H1 (cell line): ENCODE results near the gene OPCML. TPM values are rescaled to one million over a fixed set of nuclear protein-coding genes. Genes with fewer than 3 reads are reported as not detected.

Experiments
- CTCF ChIA-PET: fragments of 300-600 bp; sonication (Branson Sonifier 250); formaldehyde crosslinking; loops from one replicate; lab custom pipeline; 2021; ENCODE audit not compliant: partially characterized antibody; lab: Charles Lee
- POLR2A ChIA-PET: fragments of 300-600 bp; sonication (Branson Sonifier 250); formaldehyde crosslinking; loops from one replicate; lab custom pipeline; 2021; ENCODE audit warnings: inconsistent platforms; ENCODE audit not compliant: partially characterized antibody; lab: Charles Lee
- DNase-seq, 2 experiments: peaks; one replicate each; pipeline versions ENCODE4 v3.0.0 to v3.0.0-alpha.2; 2010 to 2022; ENCODE audit warnings: low spot score in 2 of 2, low read depth in 1 of 2, mixed read lengths in 1 of 2
- FAIRE-seq: peaks from 2 replicates; lab custom pipeline; 2011; peaks lifted over from hg19 to GRCh38; lab: Jason Lieb, UNC
- H2AFZ ChIP-seq: 2 replicates; pipeline ENCODE4 v1.8.1; 2012; ENCODE audit warnings: low read length, inconsistent platforms
- H2AK5ac ChIP-seq: 2 replicates; pipeline ENCODE4 v1.6.1; 2013; ENCODE audit warnings: low read depth, low read length
- H2BK120ac ChIP-seq: replicated peaks from 2 replicates; pipeline ENCODE3; 2013; ENCODE audit warnings: low read depth, low read length, inconsistent platforms
- H2BK12ac ChIP-seq: 2 replicates; pipeline ENCODE4 v1.6.1; 2013; ENCODE audit warnings: low read depth, low read length
- H2BK15ac ChIP-seq: 2 replicates; pipeline ENCODE4 v1.6.1; 2013; ENCODE audit warnings: low read length
- H2BK20ac ChIP-seq: 2 replicates; pipeline ENCODE4 v1.6.1; 2013; ENCODE audit warnings: low read length
- H2BK5ac ChIP-seq: 2 replicates; pipeline ENCODE4 v1.6.1; 2013; ENCODE audit warnings: low read depth, low read length
- H3K14ac ChIP-seq: 2 replicates; pipeline ENCODE4 v1.6.1; 2013; ENCODE audit warnings: inconsistent platforms; ENCODE audit not compliant: insufficient read length
- H3K18ac ChIP-seq: 2 replicates; pipeline ENCODE4 v1.6.1; 2013; ENCODE audit warnings: low read length; ENCODE audit errors: extremely low read depth
- H3K23ac ChIP-seq: 2 replicates; pipeline ENCODE4 v1.6.1; 2013; ENCODE audit warnings: inconsistent platforms; ENCODE audit not compliant: insufficient read length
- H3K23me2 ChIP-seq: 2 replicates; pipeline ENCODE4 v1.6.1; 2013; ENCODE audit warnings: low read depth, low read length
- H3K27ac ChIP-seq: 2 replicates; pipeline ENCODE4 v1.6.1; 2011; ENCODE audit warnings: low read depth, low read length, inconsistent platforms
- H3K27me3 ChIP-seq, 4 experiments: replicated peaks in 1 of 4; 1 replicate in 1 of 4; 2 replicates in 3 of 4; pipeline versions ENCODE4 v1.6.1 to v1.8.1; 2011 to 2013; ENCODE audit warnings: low read length in 3 of 4, mild to moderate bottlenecking in 3 of 4, inconsistent platforms in 2 of 4, mixed read lengths in 2 of 4, moderate library complexity in 1 of 4; ENCODE audit not compliant: control insufficient read depth in 3 of 4, insufficient read depth in 3 of 4; ENCODE audit errors: extremely low read depth in 1 of 4
- H3K36me3 ChIP-seq, 4 experiments: 2 replicates each; pipeline versions ENCODE4 v1.6.1 to v1.8.1; 2011 to 2013; ENCODE audit warnings: mild to moderate bottlenecking in 4 of 4, low read length in 3 of 4, moderate library complexity in 2 of 4, control low read depth in 1 of 4, inconsistent platforms in 1 of 4; ENCODE audit not compliant: insufficient read depth in 4 of 4, control insufficient read depth in 2 of 4
- H3K4ac ChIP-seq: replicated peaks from 2 replicates; pipeline ENCODE3; 2013; ENCODE audit warnings: low read length, low read depth, mixed read lengths, inconsistent platforms; ENCODE audit not compliant: insufficient read length
- H3K4me1 ChIP-seq, 4 experiments: replicated peaks in 1 of 4; 1 replicate in 1 of 4; 2 replicates in 3 of 4; pipeline versions ENCODE4 v1.6.1 to v1.8.1; 2011 to 2013; ENCODE audit warnings: low read length in 3 of 4, inconsistent platforms in 2 of 4, mixed read lengths in 1 of 4; ENCODE audit not compliant: insufficient read depth in 4 of 4, control insufficient read depth in 3 of 4
- H3K4me2 ChIP-seq, 2 experiments: 2 replicates each; pipeline versions ENCODE4 v1.6.1 to v1.8.1; 2011 to 2013; ENCODE audit warnings: low read depth in 2 of 2, low read length in 2 of 2, control low read depth in 1 of 2, inconsistent platforms in 1 of 2, mild to moderate bottlenecking in 1 of 2; ENCODE audit not compliant: insufficient read depth in 1 of 2
- H3K4me3 ChIP-seq, 4 experiments: fragments of 200-600, 300-600 bp in 1 of 4; sonication (generic), shearing (Covaris generic), sonication (Bioruptor Twin) in 1 of 4; 2 replicates each; pipeline versions ENCODE4 v1.5.1 to v1.8.1; 2011 to 2016; ENCODE audit warnings: low read length in 4 of 4, low read depth in 3 of 4, control low read depth in 2 of 4, inconsistent platforms in 2 of 4, mild to moderate bottlenecking in 2 of 4, mixed read lengths in 1 of 4, moderate library complexity in 1 of 4; ENCODE audit not compliant: insufficient read depth in 2 of 4; ENCODE audit errors: extremely low read depth in 1 of 4
- H3K56ac ChIP-seq: replicated peaks from 2 replicates; pipeline ENCODE3; 2013; ENCODE audit warnings: low read depth, mild to moderate bottlenecking, mixed read lengths, low read length, inconsistent platforms; ENCODE audit not compliant: insufficient read length
- H3K79me1 ChIP-seq: 2 replicates; pipeline ENCODE4 v1.6.1; 2013; ENCODE audit warnings: low read depth, low read length, control low read depth
- H3K79me2 ChIP-seq, 2 experiments: 2 replicates each; pipeline versions ENCODE4 v1.6.1 to v1.8.1; 2012 to 2013; ENCODE audit warnings: low read length in 2 of 2, mild to moderate bottlenecking in 2 of 2, inconsistent platforms in 1 of 2; ENCODE audit not compliant: insufficient read depth in 2 of 2, control insufficient read depth in 1 of 2
- H3K9ac ChIP-seq, 4 experiments: replicated peaks in 1 of 4; 1 replicate in 1 of 4; 2 replicates in 3 of 4; pipeline versions ENCODE4 v1.6.1 to v1.8.1; 2011 to 2013; ENCODE audit warnings: low read depth in 3 of 4, low read length in 3 of 4, control low read depth in 2 of 4, mild to moderate bottlenecking in 2 of 4, moderate library complexity in 2 of 4, inconsistent platforms in 1 of 4; ENCODE audit errors: extremely low read depth in 1 of 4
- H3K9me3 ChIP-seq, 2 experiments: 2 replicates each; pipeline versions ENCODE4 v1.6.1 to v1.8.1; 2012 to 2013; ENCODE audit warnings: mild to moderate bottlenecking in 2 of 2, moderate library complexity in 2 of 2, control low read depth in 1 of 2, inconsistent platforms in 1 of 2, low read depth in 1 of 2, low read length in 1 of 2, mixed read lengths in 1 of 2; ENCODE audit not compliant: insufficient read depth in 2 of 2
- H4K20me1 ChIP-seq, 2 experiments: replicated peaks in 1 of 2; 2 replicates each; pipeline versions ENCODE3 to v1.8.1; 2011 to 2013; ENCODE audit warnings: inconsistent platforms in 2 of 2, low read length in 2 of 2, mild to moderate bottlenecking in 1 of 2; ENCODE audit not compliant: insufficient read depth in 2 of 2, control insufficient read depth in 1 of 2
- H4K5ac ChIP-seq: 2 replicates; pipeline ENCODE4 v1.6.1; 2013; ENCODE audit warnings: low read length, low read depth, mixed read lengths, inconsistent platforms; ENCODE audit not compliant: insufficient read length
- H4K8ac ChIP-seq: 2 replicates; pipeline ENCODE4 v1.8.0; 2013; ENCODE audit warnings: mild to moderate bottlenecking, moderate library complexity, low read length, inconsistent platforms; ENCODE audit not compliant: insufficient read depth; ENCODE audit errors: extremely low read depth
- H4K91ac ChIP-seq: replicated peaks from 2 replicates; pipeline ENCODE3; 2013; ENCODE audit warnings: low read length, mixed read lengths, inconsistent platforms; ENCODE audit not compliant: insufficient read length
- CHD1 ChIP-seq: IDR thresholded peaks from 2 replicates; pipeline ENCODE4 v1.6.1; 2012; ENCODE audit warnings: low read depth, low read length, improper control_type of control experiment
- EGR1 ChIP-seq: IDR thresholded peaks from 2 replicates; pipeline ENCODE4 v1.6.1; 2011; ENCODE audit warnings: low read depth, low read length, borderline replicate concordance
- EP300 ChIP-seq, 2 experiments: IDR thresholded peaks; 1 replicate in 1 of 2; 2 replicates in 1 of 2; pipeline ENCODE4 v1.6.1; 2011 to 2012; ENCODE audit warnings: low read depth in 2 of 2, low read length in 2 of 2, mild to moderate bottlenecking in 2 of 2, borderline replicate concordance in 1 of 2, inconsistent platforms in 1 of 2, moderate library complexity in 1 of 2
- GTF2F1 ChIP-seq: IDR thresholded peaks from 2 replicates; pipeline ENCODE4 v1.6.1; 2012; ENCODE audit warnings: low read depth, low read length, improper control_type of control experiment, borderline replicate concordance
- HDAC6 ChIP-seq: IDR thresholded peaks from one replicate; pipeline ENCODE4 v1.7.1; 2012; ENCODE audit warnings: low read depth, mild to moderate bottlenecking, inconsistent platforms, low read length, moderate library complexity
- NANOG ChIP-seq: IDR thresholded peaks from 2 replicates; pipeline ENCODE4 v1.6.1; 2011; ENCODE audit warnings: low read length, low read depth, mild to moderate bottlenecking, inconsistent platforms; ENCODE audit not compliant: insufficient read depth, poor library complexity, severe bottlenecking
- PHF8 ChIP-seq: fragments of 200-600 bp; sonication (generic); conservative IDR thresholded peaks from 2 replicates; pipeline ENCODE4 v1.7.1; 2012; ENCODE audit warnings: low read depth, mild to moderate bottlenecking, inconsistent platforms, low read length, moderate library complexity
- SIN3A ChIP-seq, 2 experiments: IDR thresholded peaks in 1 of 2; conservative IDR thresholded peaks in 1 of 2; 2 replicates each; pipeline ENCODE4 v1.6.1; 2011 to 2012; ENCODE audit warnings: low read length in 2 of 2, improper control_type of control experiment in 1 of 2, low read depth in 1 of 2, mild to moderate bottlenecking in 1 of 2
- TAF7 ChIP-seq: optimal IDR thresholded peaks from 2 replicates; pipeline ENCODE3; 2011; ENCODE audit warnings: low read depth, mild to moderate bottlenecking, inconsistent platforms, low read length, moderate library complexity, borderline replicate concordance
- TBP ChIP-seq: IDR thresholded peaks from 2 replicates; pipeline ENCODE4 v1.6.1; 2011; ENCODE audit warnings: low read depth, low read length, improper control_type of control experiment
- YY1 ChIP-seq: IDR thresholded peaks from 2 replicates; pipeline ENCODE4 v1.6.1; 2011; ENCODE audit warnings: low read depth, mild to moderate bottlenecking, low read length
- ZNF274 ChIP-seq: IDR thresholded peaks from 2 replicates; pipeline ENCODE4 v1.7.0; 2012; ENCODE audit warnings: low read length, borderline replicate concordance; ENCODE audit errors: extremely low read depth
- WGBS, 2 experiments: shearing (Covaris generic) in 1 of 2; methylation state at CpG; one replicate each; pipeline versions ENCODE4 v1.1.6 to v1.1.7; 2013 to 2015; ENCODE audit warnings: low lambda C conversion rate in 2 of 2, mixed read lengths in 2 of 2, inconsistent platforms in 1 of 2, low coverage in 1 of 2, missing lambda C conversion rate in 1 of 2; ENCODE audit not compliant: insufficient replicate concordance in 2 of 2, insufficient coverage in 1 of 2, insufficient read length in 1 of 2; ENCODE audit errors: extremely low coverage in 1 of 2, missing lambda C conversion rate in 1 of 2; 5-methylcytosine and 5-hydroxymethylcytosine counted together
- polyA plus RNA-seq, 7 experiments: library from polyadenylated mRNA; depleted of rRNA in 3 of 7; stranded (reverse) in 5 of 7; unstranded in 2 of 7; fragments of >200 nt in 5 of 7; fragments of 200-250 nt in 2 of 7; gene quantifications; 1 replicate in 5 of 7; 2 replicates in 1 of 7; 4 replicates in 1 of 7; pipeline versions ENCODE4 v1.2.1 to v1.2.3, GENCODE V29; 2011 to 2013; ENCODE audit warnings: missing spikeins in 2 of 7, mixed read lengths in 2 of 7
- total RNA-seq: library from RNA; stranded (reverse); fragmentation: NEBNext Ultra II Directional; extraction: Animal tissue kit (Norgen Biotek cat#: 25700); gene quantifications from 2 replicates; pipeline ENCODE4 v1.2.1, GENCODE V29; 2021

OPCML gene
- total and polyA plus RNA-seq, 2 of the 8 experiments (the other 6 are each of a cell fraction or from before 2014, with no cell fraction given) = 2.3 to 3.1 TPM

GRCh38 chr11:132499661-132500060, 1032.6 kb downstream of the OPCML start:
- H2BK12ac ChIP-seq = no peak overlapping the region
- H4K5ac ChIP-seq = no peak overlapping the region
- H2BK5ac ChIP-seq = no peak overlapping the region
- no peak overlapping the region for H2BK120ac ChIP-seq
- H2AFZ ChIP-seq = no peak overlapping the region
- H3K9me3 ChIP-seq = no peaks in the 10 kb centered on the region
- ChIA-PET POLR2A (no interaction called here), CTCF (interaction anchor here (1.7 kb wide), 1 partner anchor 51 kb away, joined by 4 read pairs; no protein-coding TSS in a partner anchor)
- no peaks in the 10 kb centered on the region for H3K36me3 ChIP-seq
- no peak overlapping the region for H3K4ac ChIP-seq
- no peaks in the 10 kb centered on the region for H3K79me1 ChIP-seq
- no peaks in the 10 kb centered on the region for H3K23me2 ChIP-seq
- 96% methylated on average over 3 of the region's 3 CpGs; no CpG with 5 or more reads in 1 of the 2 experiments for WGBS, 2 experiments
- no peaks in the 10 kb centered on the region for H3K79me2 ChIP-seq
- no peak overlapping the region for H3K56ac ChIP-seq
- no peak overlapping the region for H2BK20ac ChIP-seq
- H3K27me3 ChIP-seq = no peaks in the 10 kb centered on the region
- no peak overlapping the region for H3K4me3 ChIP-seq
- DNase-seq = no peak
- H3K23ac ChIP-seq = no peak overlapping the region
- no peak overlapping the region for H4K91ac ChIP-seq
- H4K8ac ChIP-seq = no peak overlapping the region
- no peak overlapping the region for H2BK15ac ChIP-seq
- H3K14ac ChIP-seq = peak overlapping the region; percentile 72
- no peak overlapping the region for H3K27ac ChIP-seq
- H3K18ac ChIP-seq = no peak overlapping the region
- H3K4me2 ChIP-seq = no peak overlapping the region
- no peaks in the 10 kb centered on the region for H4K20me1 ChIP-seq
- FAIRE-seq = no peak
- peaks cover 0 to 9% (median 5%) of the 10 kb centered on the region in 4 experiments; a peak in 4 of 7 replicates for H3K4me1 ChIP-seq
- no peak overlapping the region for H3K9ac ChIP-seq
- H2AK5ac ChIP-seq = no peak overlapping the region
- TF ChIP-seq GTF2F1 (no peak), TAF7 (no peak), NANOG (no peak), SIN3A (conservative IDR thresholded peaks at IDR 0.05 in 1 of 2, IDR thresholded peaks at IDR 0.05 in 1 of 2; ENCODE audit: low read depth in 1 of 2, low read length in 2 of 2) (no peak), EP300 (IDR thresholded peaks at IDR 0.05; ENCODE audit: borderline replicate concordance in 1 of 2, low read depth in 2 of 2, low read length in 2 of 2) (no peak), CHD1 (no peak), PHF8 (no peak), HDAC6 (no peak), YY1 (no peak), ZNF274 (no peak), TBP (no peak), EGR1 (no peak)
